Right cardiac atrium (tissue), 5 donors: ENCODE measurements around the gene UBE4A. TPM values are rescaled to one million over a fixed set of nuclear protein-coding genes. Genes with fewer than 3 reads are reported as not detected.

Experiments
- ATAC-seq, 2 donors: fragments of 200-7000 bp; cut with Tn5 transposase; one replicate each; pipeline versions ENCODE4 v1.8.0 to v1.9.1; 2020; ENCODE audit warnings: moderate library complexity in 2 of 2, mild to moderate bottlenecking in 1 of 2
- DNase-seq, 3 donors: peaks; one replicate each; pipeline ENCODE4 v3.0.0-alpha.2; 2020
- H3K27ac ChIP-seq: one replicate; pipeline ENCODE4 v1.5.1; 2013; ENCODE audit warnings: mild to moderate bottlenecking, low read length, control low read depth, moderate library complexity
- H3K27me3 ChIP-seq: one replicate; pipeline ENCODE4 v1.6.1; 2013; ENCODE audit not compliant: control insufficient read depth, insufficient read depth
- H3K4me1 ChIP-seq: one replicate; pipeline ENCODE4 v1.6.1; 2013; ENCODE audit warnings: low read length; ENCODE audit not compliant: control insufficient read depth, insufficient read depth
- H3K4me3 ChIP-seq: one replicate; pipeline ENCODE4 v1.5.1; 2013; ENCODE audit warnings: low read length, control low read depth
- H3K9me3 ChIP-seq: one replicate; pipeline ENCODE4 v1.6.1; 2013; ENCODE audit warnings: low read length; ENCODE audit not compliant: control insufficient read depth
- WGBS: extraction: QIAGEN DNeasy Blood & Tissue Kit; methylation state at CpG from one replicate; pipeline ENCODE4 v1.1.7; 2013; 5-methylcytosine and 5-hydroxymethylcytosine counted together
- intact Hi-C, 4 donors: fragments of 100-400 bp; cut with DNase I; formaldehyde crosslinking; loops; one replicate each; pipeline versions ENCODE4 v1.11.0 to v1.14.0; 2022 to 2023
- polyA plus RNA-seq: library from polyadenylated mRNA; stranded (reverse); fragments of 200-250 nt; gene quantifications from one replicate; pipeline ENCODE4 v1.2.3, GENCODE V29; 2013
- total RNA-seq, 4 donors: library from RNA; stranded (reverse); fragmentation: NEBNext Ultra II Directional; extraction: Animal tissue kit (Norgen Biotek cat#: 25700); gene quantifications; one replicate each; pipeline ENCODE4 v1.2.1, GENCODE V29; 2021
- donor health status: healthy with polysubstance abuse.
- donor health status: DM: no; HTN: yes; CAD: no.
- donor health status: DM: no; HTN: no; CAD: no.
- donor health status: DM: no; HTN: yes; CAD: no; lungs with severe emphysema.
- donor health status: DM: yes; HTN: yes; CAD: no.

UBE4A gene
- total and polyA plus RNA-seq, 5 donors = 15.9 to 45.8 (median 42.5) TPM

DNA sequence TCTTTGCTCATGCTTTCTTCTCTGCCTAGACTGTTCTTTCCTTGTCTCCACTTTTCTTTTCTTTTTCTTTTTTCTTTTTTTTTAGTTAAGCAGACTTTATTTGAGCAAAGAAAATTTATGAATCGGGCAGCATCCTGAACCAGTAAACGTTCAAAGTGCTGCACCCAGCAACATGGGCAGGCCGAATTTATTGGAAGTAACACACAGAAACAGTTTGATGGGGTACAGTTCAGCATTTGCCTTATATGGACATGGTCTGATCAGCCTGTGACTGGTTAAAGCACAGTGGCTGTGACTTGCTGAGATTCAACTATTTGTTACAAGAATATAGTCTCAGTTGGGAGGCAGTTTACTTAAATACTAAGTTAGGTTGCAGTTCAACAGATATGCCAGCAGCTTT, 38.9 kb upstream of the UBE4A start:
- WGBS = 92% methylated on average over 3 of the region's 3 CpGs
- Histone ChIP-seq H3K9me3 (no peaks in the 10 kb centered on the region), H3K4me3 (no peak overlapping the region), H3K27me3 (no peaks in the 10 kb centered on the region), H3K27ac (no peak overlapping the region), H3K4me1 (no peaks in the 10 kb centered on the region)
- ATAC-seq = no peak
- DNase-seq = no peak
- intact Hi-C loops = no loop called here

DNA sequence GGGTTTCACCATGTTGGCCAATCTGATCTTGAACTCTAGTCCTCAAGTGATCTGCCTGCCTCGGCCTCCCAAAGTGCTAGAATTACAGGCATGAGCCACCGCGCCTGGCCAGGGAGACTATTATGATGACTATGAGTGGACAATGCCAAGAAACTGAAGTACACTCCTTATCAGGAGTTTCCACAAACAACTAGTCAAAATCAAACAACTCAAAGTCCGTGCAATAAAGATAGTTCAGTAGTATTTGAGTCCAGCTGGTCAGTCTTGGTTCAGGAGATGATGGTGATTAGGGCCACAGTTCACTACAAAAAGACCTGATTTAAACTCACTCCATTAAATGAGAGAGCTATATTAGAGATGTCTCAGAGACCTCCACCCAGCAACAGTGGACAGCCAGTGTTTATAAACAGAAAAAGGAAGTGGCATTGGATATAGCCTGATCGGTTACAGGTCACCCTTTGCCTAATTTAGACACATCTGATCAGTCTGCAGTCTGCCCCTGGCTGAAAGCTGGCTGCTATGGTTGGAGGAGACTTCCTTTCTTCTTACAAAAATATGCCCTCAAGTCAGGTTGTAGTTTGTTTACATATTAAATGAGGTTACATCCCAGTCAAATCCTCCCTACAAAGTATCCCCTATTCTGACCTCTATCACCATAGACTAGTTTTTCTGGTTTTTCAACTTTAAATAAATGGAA, 37.9 kb upstream of the UBE4A start:
- H3K27me3 ChIP-seq = no peaks in the 10 kb centered on the region
- H3K4me1 ChIP-seq = no peaks in the 10 kb centered on the region
- H3K4me3 ChIP-seq = no peak overlapping the region
- H3K9me3 ChIP-seq = no peaks in the 10 kb centered on the region
- ATAC-seq = no peak
- WGBS = 69% methylated on average over 5 of the region's 5 CpGs
- intact Hi-C loops = no loop called here
- no peak overlapping the region for H3K27ac ChIP-seq
- DNase-seq = no peak

DNA sequence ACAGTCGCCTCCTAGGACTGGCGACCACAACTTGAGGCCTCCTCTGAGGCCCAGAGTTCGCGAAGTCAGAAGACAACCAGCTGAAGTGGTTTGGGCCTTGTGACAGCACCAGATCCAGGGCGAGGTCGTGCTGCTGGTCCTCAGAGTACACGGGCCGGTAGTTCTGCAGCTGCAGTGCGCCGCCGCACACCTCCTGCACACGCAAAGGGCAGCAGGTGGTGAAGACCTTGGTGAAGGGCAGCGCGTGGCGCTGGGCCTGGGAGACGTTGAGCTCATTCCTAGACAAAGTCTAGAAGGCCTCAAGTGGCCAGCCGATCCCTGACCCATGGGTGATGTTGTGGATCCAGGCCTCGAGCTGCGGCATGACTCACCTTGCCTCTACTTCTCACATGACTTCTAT, 36.7 kb upstream of the UBE4A start:
- H3K4me3 ChIP-seq = no peak overlapping the region
- no peaks in the 10 kb centered on the region for H3K9me3 ChIP-seq
- no peak for ATAC-seq
- no peak overlapping the region for H3K27ac ChIP-seq
- 94% methylated on average over 19 of the region's 19 CpGs for WGBS
- no peaks in the 10 kb centered on the region for H3K4me1 ChIP-seq
- H3K27me3 ChIP-seq = no peaks in the 10 kb centered on the region
- no peak for DNase-seq
- intact Hi-C loops = no loop called here

DNA sequence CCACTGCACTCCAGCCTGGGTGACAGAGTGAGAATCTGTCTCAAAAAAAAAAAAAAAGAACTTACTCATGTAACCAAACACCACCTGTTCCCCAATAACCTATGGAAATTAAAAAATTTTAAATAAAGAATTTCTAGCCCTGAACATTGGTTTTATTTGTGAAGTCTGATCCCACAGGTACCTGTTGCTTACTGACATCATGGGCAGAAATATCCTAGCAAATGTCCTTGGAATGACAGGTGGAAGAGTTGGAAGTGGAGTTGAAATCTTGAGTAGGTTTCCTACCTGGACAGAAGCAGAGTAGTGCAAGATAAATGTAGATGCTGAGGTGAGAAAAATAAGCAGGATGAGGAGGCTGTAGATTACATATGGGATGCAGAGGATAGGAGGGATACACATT, 34.1 kb upstream of the UBE4A start:
- DNase-seq = no peak
- Histone ChIP-seq H3K4me1 (no peaks in the 10 kb centered on the region), H3K4me3 (no peak overlapping the region), H3K27ac (no peak overlapping the region), H3K27me3 (no peaks in the 10 kb centered on the region), H3K9me3 (no peaks in the 10 kb centered on the region)
- intact Hi-C loops = no loop called here
- no peak for ATAC-seq

DNA sequence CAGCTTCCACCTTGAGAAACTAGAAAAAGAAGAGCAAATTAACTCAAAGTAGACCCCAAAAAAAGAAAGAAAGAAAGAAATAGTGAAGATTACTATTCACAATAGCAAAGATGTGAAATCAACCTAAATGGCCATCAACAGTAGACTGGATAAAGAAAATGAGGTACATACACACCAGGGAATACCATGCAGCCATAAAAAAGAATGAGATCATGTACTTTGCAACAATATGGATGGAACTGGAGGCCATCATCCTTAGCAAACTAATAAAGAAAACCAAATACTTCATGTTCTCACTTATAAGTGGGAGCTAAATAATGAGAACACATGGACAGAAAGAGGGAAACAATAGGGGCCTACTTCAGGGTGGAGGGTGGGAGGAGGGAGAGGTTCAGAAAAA, 30.7 kb upstream of the UBE4A start:
- Histone ChIP-seq H3K4me3 (no peak overlapping the region), H3K4me1 (no peaks in the 10 kb centered on the region), H3K27me3 (no peaks in the 10 kb centered on the region), H3K27ac (no peak overlapping the region), H3K9me3 (no peaks in the 10 kb centered on the region)
- ATAC-seq (no peak), DNase-seq (no peak)
- intact Hi-C loops = no loop called here

DNA sequence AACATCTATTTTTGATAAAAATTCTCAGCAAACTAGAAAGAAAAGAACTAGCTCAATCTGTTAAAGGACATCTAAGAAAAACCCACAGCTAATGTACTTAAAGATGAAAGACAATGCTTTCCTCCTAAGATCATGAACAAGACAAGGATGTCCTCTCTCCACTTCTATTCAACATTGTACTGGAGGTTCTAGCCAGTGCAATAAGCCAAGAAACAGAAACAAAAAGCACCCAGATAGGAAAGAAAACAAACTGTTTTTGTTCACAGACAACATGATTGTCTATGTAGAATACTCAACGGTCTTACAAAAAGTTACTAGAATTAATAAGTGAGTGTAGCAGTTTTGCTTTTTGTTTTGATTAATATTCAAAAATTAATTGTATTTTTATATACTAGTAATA, 24.7 kb upstream of the UBE4A start:
- WGBS = 68% methylated on average over 1 of the region's 1 CpG

DNA sequence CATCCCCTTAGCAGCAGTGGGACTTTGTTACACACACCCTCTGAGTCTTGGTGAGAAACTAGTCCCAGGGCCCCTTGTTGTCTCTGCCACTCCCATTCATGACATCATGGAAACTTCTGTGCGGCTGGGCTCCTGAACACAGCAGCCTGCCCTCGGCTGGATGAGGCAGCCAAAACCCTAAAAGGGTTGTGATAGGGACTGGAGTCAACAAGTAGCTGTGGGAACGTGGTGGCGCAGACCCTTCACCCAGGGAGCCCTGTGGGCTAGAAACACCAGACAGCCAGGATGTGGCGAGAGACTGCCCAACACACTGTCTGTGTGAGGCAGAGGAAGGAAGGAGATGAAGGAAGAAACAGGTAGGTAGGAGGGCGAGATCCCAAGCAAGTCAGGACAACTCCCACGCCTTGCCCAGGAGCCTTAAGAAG, 20.8 kb upstream of the UBE4A start:
- peak in 1 of 3 donors; percentile 50 for DNase-seq
- intact Hi-C loops = no loop called here
- WGBS = 55% methylated on average over 7 of the region's 7 CpGs
- Histone ChIP-seq H3K4me1 (no peaks in the 10 kb centered on the region), H3K9me3 (no peaks in the 10 kb centered on the region), H3K27me3 (no peaks in the 10 kb centered on the region), H3K27ac (no peak overlapping the region), H3K4me3 (no peak overlapping the region)
- peak in 1 of 2 donors; percentile 57 for ATAC-seq

More for the DNA sequence above, 24.7 kb upstream of the UBE4A start:
- H3K4me1 ChIP-seq = no peaks in the 10 kb centered on the region
- no peaks in the 10 kb centered on the region for H3K9me3 ChIP-seq
- DNase-seq = no peak
- H3K4me3 ChIP-seq = no peak overlapping the region
- no peaks in the 10 kb centered on the region for H3K27me3 ChIP-seq
- ATAC-seq = no peak
- intact Hi-C loops = no loop called here
- H3K27ac ChIP-seq = no peak overlapping the region

DNA sequence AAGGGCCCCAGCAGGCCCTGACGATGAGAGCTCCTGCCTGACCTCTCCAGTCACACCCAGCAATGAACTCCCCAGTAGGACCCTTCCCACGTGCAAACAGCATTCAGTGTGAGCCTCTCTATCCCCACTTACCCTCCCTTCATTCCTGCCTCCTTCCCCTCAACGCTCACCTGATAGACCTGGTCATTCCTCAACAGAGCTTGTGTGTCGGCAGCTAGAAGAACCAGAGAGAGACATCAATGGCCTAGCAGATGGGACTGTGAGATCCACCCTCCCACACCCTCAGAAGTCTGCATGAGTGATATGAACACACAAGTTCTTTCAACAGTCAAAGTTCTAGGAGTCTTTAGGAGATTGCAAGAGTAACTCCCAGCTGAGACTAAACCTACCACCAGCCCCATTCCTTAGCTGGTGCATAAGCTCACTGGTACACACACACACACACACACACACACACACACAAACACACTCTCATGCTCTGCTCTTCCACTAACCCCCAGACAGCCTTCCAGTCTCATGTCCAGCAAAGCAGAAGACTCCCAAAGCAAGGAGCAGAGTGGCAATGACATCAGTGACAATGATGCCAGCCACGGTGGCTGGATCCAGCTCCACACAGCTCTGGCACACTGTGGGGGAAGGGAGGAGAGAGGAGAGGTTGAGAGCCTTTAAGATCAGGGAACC, 20.0 kb upstream of the UBE4A start:
- H3K9me3 ChIP-seq = no peaks in the 10 kb centered on the region
- intact Hi-C loops = no loop called here
- ATAC-seq (no peak), DNase-seq (no peak)
- no peaks in the 10 kb centered on the region for H3K4me1 ChIP-seq
- H3K27me3 ChIP-seq = no peaks in the 10 kb centered on the region
- WGBS = 76% methylated on average over 5 of the region's 5 CpGs
- no peak overlapping the region for H3K4me3 ChIP-seq
- no peak overlapping the region for H3K27ac ChIP-seq

DNA sequence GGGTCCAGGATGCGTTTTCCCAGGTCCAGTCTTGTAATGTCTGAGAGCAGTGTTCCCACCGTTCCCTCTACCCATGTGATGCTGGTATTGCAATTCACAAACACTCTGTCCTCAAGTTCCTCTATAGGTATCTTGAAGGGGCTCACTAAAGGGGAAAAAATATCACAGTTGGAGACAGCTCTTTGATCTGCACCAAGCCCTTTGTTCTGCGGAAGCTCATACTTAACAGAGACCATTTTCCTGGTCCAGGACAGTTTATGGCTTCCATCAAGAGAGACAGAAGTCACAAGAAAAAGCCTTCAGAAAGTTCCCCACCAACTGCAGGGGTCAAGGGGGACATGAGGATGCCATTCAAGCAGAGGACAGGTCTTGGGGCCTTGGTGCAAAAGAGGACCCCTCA, 19.0 kb upstream of the UBE4A start:
- WGBS = 85% methylated on average over 3 of the region's 3 CpGs
- no peaks in the 10 kb centered on the region for H3K27me3 ChIP-seq

DNA sequence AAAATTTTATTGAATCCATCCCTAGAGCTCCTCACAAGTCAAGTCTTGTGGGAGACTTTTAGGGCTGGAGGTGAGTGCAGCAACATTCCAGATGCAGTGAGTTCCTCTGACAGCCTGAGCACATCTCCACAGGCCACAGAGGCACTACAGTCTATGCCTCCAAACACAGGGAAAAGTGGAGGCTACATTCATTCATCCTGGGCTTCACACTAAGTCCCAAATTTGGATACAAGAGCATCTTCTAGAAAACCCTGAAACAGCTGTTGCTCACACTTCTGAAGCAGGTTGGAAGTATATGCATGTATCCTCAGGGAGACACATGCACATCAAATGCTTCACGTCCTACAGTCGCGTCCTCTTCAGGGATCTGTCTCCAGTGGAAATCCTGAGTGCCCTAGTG, 18.1 kb upstream of the UBE4A start:
- Histone ChIP-seq H3K9me3 (no peaks in the 10 kb centered on the region), H3K4me1 (no peaks in the 10 kb centered on the region), H3K27me3 (peaks cover 2% of the 10 kb centered on the region), H3K27ac (no peak overlapping the region), H3K4me3 (no peak overlapping the region)
- ATAC-seq = no peak
- 92% methylated on average over 3 of the region's 3 CpGs for WGBS
- intact Hi-C loops = no loop called here
- no peak for DNase-seq

More for the DNA sequence above, 19.0 kb upstream of the UBE4A start:
- H3K27ac ChIP-seq = no peak overlapping the region
- no peak overlapping the region for H3K4me3 ChIP-seq
- ATAC-seq (no peak), DNase-seq (no peak)
- intact Hi-C loops = no loop called here
- no peaks in the 10 kb centered on the region for H3K9me3 ChIP-seq
- no peaks in the 10 kb centered on the region for H3K4me1 ChIP-seq

DNA sequence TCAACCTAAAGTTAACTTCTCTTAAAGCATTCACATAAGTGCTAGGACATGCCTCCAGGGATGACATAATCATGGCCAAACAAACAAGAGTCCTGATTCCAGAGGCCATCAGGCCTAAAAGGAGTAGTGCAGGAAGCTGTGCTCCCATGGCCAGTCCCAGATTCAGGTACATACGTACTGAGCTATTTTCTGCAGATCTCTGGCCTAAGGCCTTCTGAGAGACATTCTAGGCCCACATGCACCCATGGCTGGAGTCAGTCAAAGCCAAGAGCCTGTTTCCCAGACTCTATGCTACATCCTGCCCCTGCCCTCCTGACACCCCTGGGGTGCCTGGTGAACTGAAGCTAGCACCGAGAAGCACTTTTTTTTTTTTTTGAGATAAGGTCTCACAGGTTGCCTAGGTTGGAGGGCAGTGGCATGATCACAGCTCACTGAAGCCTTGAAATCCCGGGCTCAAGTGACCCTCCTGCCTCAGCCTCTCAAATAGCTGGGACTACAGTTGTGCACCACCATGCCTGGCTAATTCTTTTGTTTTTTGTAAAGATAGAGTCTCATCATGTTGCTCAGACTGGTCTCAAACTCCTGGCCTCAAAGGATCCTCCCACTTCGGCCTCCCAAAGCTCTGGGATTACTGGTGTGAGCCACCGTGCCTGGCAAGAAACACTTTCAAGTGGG, 17.4 kb upstream of the UBE4A start:
- Histone ChIP-seq H3K9me3 (no peaks in the 10 kb centered on the region), H3K4me3 (no peak overlapping the region), H3K27me3 (peaks cover 2% of the 10 kb centered on the region), H3K27ac (no peak overlapping the region), H3K4me1 (no peaks in the 10 kb centered on the region)
- ATAC-seq = no peak
- 77% methylated on average over 5 of the region's 5 CpGs for WGBS
- no peak for DNase-seq
- intact Hi-C loops = no loop called here
